Aorta (tissue), 5 donors: ENCODE results near the gene TBX19. TPM values are rescaled to one million over a fixed set of nuclear protein-coding genes. Genes with fewer than 3 reads are reported as not detected.
"Not testable (repeated sequence)": the region's sequence is repeated elsewhere in the genome, so short reads cannot be mapped to it uniquely, and the experiment has no call there.

Experiments
- ATAC-seq: fragments of 200-7000 bp; cut with Tn5 transposase; one replicate; pipeline ENCODE4 v1.9.1; 2022; ENCODE audit warnings: moderate library complexity; ENCODE audit not compliant: low FRiP score
- DNase-seq, 2 donors: peaks; one replicate each; pipeline ENCODE4 v3.0.0-alpha.2; 2020
- H3K27ac ChIP-seq, 2 donors: one replicate each; pipeline ENCODE4 v1.5.1; 2013; ENCODE audit warnings: low read length in 2 of 2, mild to moderate bottlenecking in 2 of 2, moderate library complexity in 2 of 2, control low read depth in 1 of 2, inconsistent platforms in 1 of 2, low read depth in 1 of 2
- H3K27me3 ChIP-seq, 2 donors: one replicate each; pipeline ENCODE4 v1.6.1; 2013; ENCODE audit warnings: control low read depth in 1 of 2, low read length in 1 of 2, mild to moderate bottlenecking in 1 of 2, moderate library complexity in 1 of 2; ENCODE audit not compliant: insufficient read depth in 2 of 2, control insufficient read depth in 1 of 2
- H3K36me3 ChIP-seq, 2 donors: one replicate each; pipeline ENCODE4 v1.6.1; 2013; ENCODE audit warnings: control low read depth in 1 of 2, low read length in 1 of 2, mild to moderate bottlenecking in 1 of 2; ENCODE audit not compliant: insufficient read depth in 2 of 2, control insufficient read depth in 1 of 2
- H3K4me1 ChIP-seq, 2 donors: one replicate each; pipeline ENCODE4 v1.6.1; 2013; ENCODE audit warnings: low read length in 2 of 2, control low read depth in 1 of 2, mild to moderate bottlenecking in 1 of 2, moderate library complexity in 1 of 2; ENCODE audit not compliant: insufficient read depth in 2 of 2, control insufficient read depth in 1 of 2
- H3K4me3 ChIP-seq, 2 donors: one replicate each; pipeline ENCODE4 v1.5.1; 2013; ENCODE audit warnings: low read length in 2 of 2, control low read depth in 1 of 2, mild to moderate bottlenecking in 1 of 2
- H3K9me3 ChIP-seq: one replicate; pipeline ENCODE4 v1.6.1; 2013; ENCODE audit warnings: mild to moderate bottlenecking, low read length; ENCODE audit not compliant: control insufficient read depth
- WGBS, 2 donors: extraction: QIAGEN DNeasy Blood & Tissue Kit; methylation state at CpG; one replicate each; pipeline ENCODE4 v1.1.7; 2013; 5-methylcytosine and 5-hydroxymethylcytosine counted together
- intact Hi-C, 2 donors: fragments of 100-400 bp; cut with DNase I; formaldehyde crosslinking; loops; one replicate each; pipeline versions ENCODE4 v1.14.2 to v1.15.0; 2022
- polyA plus RNA-seq, 2 donors: library from polyadenylated mRNA; stranded (reverse); fragments of 200-250 nt; gene quantifications; one replicate each; pipeline ENCODE4 v1.2.3, GENCODE V29; 2013
- total RNA-seq, 2 donors: library from RNA; stranded (reverse); fragmentation: NEBNext Ultra II Directional; extraction: Animal tissue kit (Norgen Biotek cat#: 25700); gene quantifications; one replicate each; pipeline ENCODE4 v1.2.1, GENCODE V29; 2021
- donor health status: healthy with polysubstance abuse.
- donor health status: Bipolar disorder and iron deficiency.
- donor health status: DM: no; HTN: no; CAD: no.
- donor health status: DM: no; HTN: no; CAD: no.
- donor health status: DM: yes; HTN: yes; CAD: no.

Gene TBX19
- total and polyA plus RNA-seq, 4 donors, result 0.50 to 8.8 (median 4.8) TPM

DNA sequence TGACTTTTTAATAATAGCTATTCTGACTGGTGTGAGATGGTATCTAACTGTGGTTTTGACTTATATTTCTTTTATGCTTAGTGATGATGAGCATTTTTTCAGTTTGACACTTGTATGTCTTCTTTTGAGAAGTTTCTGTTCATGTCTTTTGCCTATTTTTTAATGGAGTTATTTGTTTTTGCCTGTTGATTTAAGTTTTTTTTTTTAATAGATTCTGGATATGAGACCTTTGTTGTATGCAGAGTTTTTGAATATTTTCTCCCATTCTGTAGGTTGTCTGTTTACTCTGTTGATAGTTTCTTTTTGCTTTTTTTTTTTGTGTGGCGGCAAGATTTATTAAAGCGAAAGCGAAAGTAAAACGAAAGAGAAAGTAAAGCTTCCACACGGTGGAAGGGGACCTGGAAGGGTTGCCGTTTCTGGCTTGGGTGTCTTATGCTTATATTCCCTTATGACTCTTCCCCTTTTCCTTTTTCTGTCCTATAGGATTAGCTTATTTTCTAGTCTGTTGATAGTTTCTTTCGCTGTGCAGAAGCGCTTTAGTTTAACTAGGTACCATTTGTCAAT, 67.6 kb downstream of the TBX19 start:
- intact Hi-C loops, result loop anchor here (10.0 kb wide), 2 partner anchors 227 to 257 kb away; partner anchors contain the start of gene XCL1 (in 1 of the 2)
- Histone ChIP-seq H3K27ac (no peak overlapping the region), H3K4me1 (no peaks in the 10 kb centered on the region), H3K4me3 (no peak overlapping the region), H3K9me3 (no peaks in the 10 kb centered on the region), H3K27me3 (no peaks in the 10 kb centered on the region), H3K36me3 (no peaks in the 10 kb centered on the region)
- WGBS, 2 donors, result 72 to 77% methylated on average over 8 of the region's 8 CpGs
- no peak for ATAC-seq
- no peak for DNase-seq

DNA sequence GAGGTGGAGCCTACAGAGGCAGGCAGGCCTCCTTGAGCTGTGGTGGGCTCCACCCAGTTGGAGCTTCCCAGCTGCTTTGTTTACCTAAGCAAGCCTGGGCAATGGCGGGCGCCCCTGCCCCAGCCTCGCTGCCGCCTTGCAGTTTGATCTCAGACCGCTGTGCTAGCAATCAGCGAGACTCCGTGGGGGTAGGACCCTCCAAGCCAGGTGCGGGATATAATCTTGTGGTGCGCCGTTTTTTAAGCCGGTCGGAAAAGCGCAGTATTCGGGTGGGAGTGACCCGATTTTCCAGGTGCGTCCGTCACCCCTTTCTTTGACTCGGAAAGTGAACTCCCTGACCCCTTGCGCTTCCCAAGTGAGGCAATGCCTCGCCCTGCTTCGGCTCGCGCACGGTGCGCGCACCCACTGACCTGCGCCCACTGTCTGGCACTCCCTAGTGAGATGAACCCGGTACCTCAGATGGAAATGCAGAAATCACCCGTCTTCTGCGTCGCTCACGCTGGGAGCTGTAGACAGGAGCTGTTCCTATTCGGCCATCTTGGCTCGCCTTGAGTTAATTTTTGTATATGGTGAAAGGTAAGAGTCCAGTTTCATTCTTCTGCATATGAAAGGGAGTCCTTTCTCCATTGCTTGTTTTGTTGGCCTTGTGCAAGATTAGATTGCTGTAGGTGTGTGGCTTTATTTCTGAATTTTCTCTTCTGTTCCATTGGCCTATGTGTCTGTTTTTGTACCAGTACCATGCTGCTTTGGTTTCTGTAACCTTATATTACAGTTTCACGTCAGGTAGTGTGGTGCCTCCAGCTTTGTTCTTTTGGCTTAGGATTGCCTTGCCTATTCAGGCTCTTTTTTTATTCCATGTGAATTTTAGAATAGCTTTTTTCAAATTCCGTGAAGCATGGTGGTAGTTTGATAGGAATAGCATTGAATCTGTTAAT, 73.9 kb downstream of the TBX19 start:
- 94 to 95% methylated on average over 29 to 35 of the region's 36 CpGs for WGBS, 2 donors
- H3K27ac ChIP-seq, H3K4me3 ChIP-seq, H3K27me3 ChIP-seq, H3K36me3 ChIP-seq, intact Hi-C loops, DNase-seq, H3K9me3 ChIP-seq, ATAC-seq, H3K4me1 ChIP-seq: not testable (repeated sequence)

DNA sequence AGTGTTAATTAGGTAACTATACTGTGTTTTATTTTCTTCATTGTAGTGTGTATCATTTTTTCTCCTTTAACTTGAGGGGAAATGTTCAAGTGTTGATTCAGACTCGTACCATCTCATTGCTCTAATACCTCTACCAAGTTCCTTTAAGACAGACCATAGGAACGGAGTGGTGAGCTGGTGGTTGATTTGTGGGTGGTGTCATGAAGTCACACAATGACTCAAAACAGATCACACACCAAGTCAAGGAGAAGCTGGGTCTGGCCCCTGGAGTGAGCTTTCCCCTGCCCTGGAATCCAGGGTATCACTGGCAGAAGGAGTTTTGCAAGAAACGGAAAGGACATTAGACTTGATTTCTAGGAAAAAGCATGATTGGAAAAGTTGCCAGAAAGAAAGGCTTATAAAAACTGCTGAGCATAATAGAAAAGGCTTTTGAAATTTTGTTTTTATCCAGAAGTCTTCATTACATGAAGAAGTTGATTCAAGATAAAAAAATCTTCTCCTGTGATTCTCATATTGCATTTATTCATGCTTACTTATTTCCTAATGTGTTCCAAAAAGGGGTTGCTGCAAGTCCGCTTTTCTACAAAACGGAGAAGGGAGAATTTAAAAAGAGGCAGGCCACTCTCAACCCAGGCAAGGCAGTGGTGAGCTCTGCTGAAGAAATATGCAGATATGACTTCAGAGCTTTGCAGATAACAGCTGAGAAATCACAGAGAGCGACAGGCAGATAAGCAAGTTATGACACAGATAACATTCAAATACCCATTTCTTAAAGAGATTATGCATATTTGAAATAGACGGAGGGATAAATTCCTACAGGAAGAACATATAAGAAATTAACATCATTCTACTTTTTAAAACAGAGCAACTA, 79.7 kb downstream of the TBX19 start:
- no peaks in the 10 kb centered on the region for H3K27me3 ChIP-seq
- intact Hi-C loops, result no loop called here
- 12 to 22% methylated on average over 7 of the region's 7 CpGs for WGBS, 2 donors

DNA sequence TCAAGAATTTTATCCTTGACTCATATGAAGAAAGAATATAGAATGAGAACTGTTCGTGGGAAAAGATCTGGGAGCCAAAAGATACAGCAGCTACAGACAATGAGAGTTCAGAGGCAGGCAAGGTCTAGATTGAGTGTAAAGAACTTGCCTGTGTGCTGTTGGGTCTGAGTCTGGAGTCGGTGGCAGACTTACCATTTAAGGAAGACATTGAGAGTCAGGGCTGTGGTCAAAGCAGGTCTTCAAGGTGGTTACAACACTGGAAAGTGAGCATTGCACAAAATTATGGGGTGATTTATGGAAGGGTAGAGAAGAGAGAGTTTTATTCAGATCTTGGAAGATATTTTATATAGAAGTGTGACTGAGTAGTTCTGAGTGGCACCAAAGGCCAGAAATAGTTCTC, 80.6 kb downstream of the TBX19 start:
- Histone ChIP-seq H3K27me3 (no peaks in the 10 kb centered on the region), H3K36me3 (no peaks in the 10 kb centered on the region), H3K27ac (no peak overlapping the region), H3K4me3 (no peak overlapping the region), H3K4me1 (no peaks in the 10 kb centered on the region), H3K9me3 (peaks cover 1% of the 10 kb centered on the region)
- 17 to 20% methylated on average over 2 of the region's 2 CpGs for WGBS, 2 donors
- intact Hi-C loops, result no loop called here
- DNase-seq (no peak), ATAC-seq (no peak)

More for the DNA sequence above, 79.7 kb downstream of the TBX19 start:
- peaks cover 1% of the 10 kb centered on the region for H3K9me3 ChIP-seq
- H3K36me3 ChIP-seq, result no peaks in the 10 kb centered on the region
- no peak overlapping the region for H3K4me3 ChIP-seq
- DNase-seq, result no peak
- no peaks in the 10 kb centered on the region for H3K4me1 ChIP-seq
- ATAC-seq, result no peak
- H3K27ac ChIP-seq, result no peak overlapping the region

DNA sequence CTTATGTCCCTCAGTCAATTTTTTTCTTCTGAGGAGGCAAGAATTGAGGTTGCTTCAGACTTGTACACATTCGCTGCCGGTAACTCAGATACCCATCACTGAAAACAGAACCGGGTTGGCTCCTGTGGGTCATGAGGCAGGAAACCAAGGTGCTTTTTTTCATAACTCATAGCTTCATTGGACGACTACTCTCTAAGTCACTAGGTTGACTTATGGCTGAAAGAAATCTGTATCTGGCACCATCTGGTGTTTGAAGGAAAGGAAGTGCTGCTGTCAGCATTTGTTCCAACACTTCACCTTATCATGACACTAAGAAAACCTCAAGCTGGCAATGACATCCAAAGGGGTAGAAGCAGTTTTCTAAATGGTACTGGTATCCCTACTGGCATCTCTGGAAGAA, 82.3 kb downstream of the TBX19 start:
- H3K4me1 ChIP-seq, result no peaks in the 10 kb centered on the region
- ATAC-seq (no peak), DNase-seq (no peak)
- no peaks in the 10 kb centered on the region for H3K27me3 ChIP-seq
- peaks cover 1% of the 10 kb centered on the region for H3K9me3 ChIP-seq
- no peaks in the 10 kb centered on the region for H3K36me3 ChIP-seq
- intact Hi-C loops, result no loop called here
- no peak overlapping the region for H3K27ac ChIP-seq
- WGBS, 2 donors, result 86% methylated on average over 4 of the region's 4 CpGs
- H3K4me3 ChIP-seq, result no peak overlapping the region

Other genes starting within 250 kb of the TBX19 start
- gene GPR161, start 143.9 kb upstream of the TBX19 start, total RNA-seq, result 10 to 100 TPM; 14.4 to 19.8 TPM
- 10 to 100 TPM in 1 of 2 donors, 1 to 10 TPM in 1; 6.0 to 13.1 TPM for gene GPR161, start 143.9 kb upstream of the TBX19 start, polyA plus RNA-seq
- gene TIPRL, start 101.9 kb upstream of the TBX19 start, total RNA-seq, result 10 to 100 TPM; 25.1 to 28.9 TPM
- 10 to 100 TPM; 14.3 to 19.7 TPM for gene TIPRL, start 101.9 kb upstream of the TBX19 start, polyA plus RNA-seq
- gene SFT2D2, start 54.9 kb upstream of the TBX19 start, total RNA-seq, result 100 to 1,000 TPM in 1 of 2 donors, 10 to 100 TPM in 1; 94.6 to 107 TPM
- gene SFT2D2, start 54.9 kb upstream of the TBX19 start, polyA plus RNA-seq, result 10 to 100 TPM in 1 of 2 donors, 1 to 10 TPM in 1; 5.3 to 11.4 TPM